Left kidney (tissue), 8 donors: ENCODE results near the gene DEFB125. TPM values are rescaled to one million over a fixed set of nuclear protein-coding genes. Genes with fewer than 3 reads are reported as not detected.
"Not testable (repeated sequence)": the region's sequence is repeated elsewhere in the genome, so short reads cannot be mapped to it uniquely, and the experiment has no call there.

Experiments
- DNase-seq: peaks from one replicate; pipeline ENCODE4 v3.0.0-alpha.2; 2013
- long read RNA-seq, 8 donors: transcript quantifications; one replicate each; lab custom pipeline, GENCODE V29; 2026
- polyA plus RNA-seq: library from polyadenylated mRNA; unstranded; fragments of 120-200 nt; gene quantifications from one replicate; pipeline ENCODE4 v1.2.1, GENCODE V29; 2013; ENCODE audit not compliant: insufficient read length

The DEFB125 gene
- not detected for polyA plus RNA-seq
- long read RNA-seq, donor 1, result 0 reads
- long read RNA-seq, donor 2, result 0 reads
- long read RNA-seq, donor 3, result 0 reads
- long read RNA-seq, donor 4, result 0 reads
- long read RNA-seq, donor 5, result 0 reads
- long read RNA-seq, donor 6, result 0 reads
- long read RNA-seq, donor 7, result 0 reads
- long read RNA-seq, donor 8, result 0 reads

GRCh38 chr20:87401-87800 is at the start of gene DEFB125:
TSS of gene DEFB125 (plus strand) at chr20:87672. CDS start at chr20:87710, 38 bp downstream.
- no peak for DNase-seq

GRCh38 chr20:60035-60918 is 27.2 kb upstream of the DEFB125 start:
- DNase-seq, result no peak

GRCh38 chr20:61230-61629 is 26.2 kb upstream of the DEFB125 start:
- no peak for DNase-seq

GRCh38 chr20:61757-62156 is 25.7 kb upstream of the DEFB125 start:
- no peak for DNase-seq

GRCh38 chr20:62487-62886 is 25.0 kb upstream of the DEFB125 start:
- no peak for DNase-seq

GRCh38 chr20:64026-64603 is 23.4 kb upstream of the DEFB125 start:
- DNase-seq, result no peak

- no peak for DNase-seq
These were observed 22.6 kb upstream of the DEFB125 start for GRCh38 chr20:64766-65322.

GRCh38 chr20:77231-77630 is 10.2 kb upstream of the DEFB125 start:
- no peak for DNase-seq

GRCh38 chr20:78338-78737 is 9.1 kb upstream of the DEFB125 start:
- DNase-seq, result no peak

- no peak for DNase-seq
These were observed 7.9 kb upstream of the DEFB125 start for GRCh38 chr20:79565-79964.

GRCh38 chr20:90651-91050 is 3.2 kb downstream of the DEFB125 start:
- no peak for DNase-seq

GRCh38 chr20:93641-94040 is 6.2 kb downstream of the DEFB125 start:
- DNase-seq, result no peak

GRCh38 chr20:95215-95614 is 7.7 kb downstream of the DEFB125 start:
- no peak for DNase-seq

- not testable (repeated sequence) for DNase-seq
These were observed 10.2 kb downstream of the DEFB125 start for GRCh38 chr20:97691-98090.

- no peak for DNase-seq
These were observed 14.5 kb downstream of the DEFB125 start for GRCh38 chr20:101975-102374.

- no peak for DNase-seq
These were observed 16.0 kb downstream of the DEFB125 start for GRCh38 chr20:103456-103855.

GRCh38 chr20:112396-112795 is 24.9 kb downstream of the DEFB125 start:
- DNase-seq, result no peak

GRCh38 chr20:117518-117917 is 30.0 kb downstream of the DEFB125 start:
- no peak for DNase-seq

- DNase-seq, result not testable (repeated sequence)
These were observed 42.4 kb downstream of the DEFB125 start for GRCh38 chr20:129786-130323.

GRCh38 chr20:137668-138490 is 50.4 kb downstream of the DEFB125 start:
- no peak for DNase-seq

GRCh38 chr20:142290-142689 is 54.8 kb downstream of the DEFB125 start, which contains the start of gene DEFB126:
TSS of gene DEFB126 (plus strand) at chr20:142590. CDS start at chr20:142629, 39 bp downstream.
- DNase-seq, result no peak

- no peak for DNase-seq
These were observed 58.4 kb downstream of the DEFB125 start for GRCh38 chr20:145877-146276.
